ENCODE results near the gene CALCR.
"Not testable (repeated sequence)": the region's sequence is repeated elsewhere in the genome, so short reads cannot be mapped to it uniquely, and the experiment has no call there.

CALCR gene

DNA sequence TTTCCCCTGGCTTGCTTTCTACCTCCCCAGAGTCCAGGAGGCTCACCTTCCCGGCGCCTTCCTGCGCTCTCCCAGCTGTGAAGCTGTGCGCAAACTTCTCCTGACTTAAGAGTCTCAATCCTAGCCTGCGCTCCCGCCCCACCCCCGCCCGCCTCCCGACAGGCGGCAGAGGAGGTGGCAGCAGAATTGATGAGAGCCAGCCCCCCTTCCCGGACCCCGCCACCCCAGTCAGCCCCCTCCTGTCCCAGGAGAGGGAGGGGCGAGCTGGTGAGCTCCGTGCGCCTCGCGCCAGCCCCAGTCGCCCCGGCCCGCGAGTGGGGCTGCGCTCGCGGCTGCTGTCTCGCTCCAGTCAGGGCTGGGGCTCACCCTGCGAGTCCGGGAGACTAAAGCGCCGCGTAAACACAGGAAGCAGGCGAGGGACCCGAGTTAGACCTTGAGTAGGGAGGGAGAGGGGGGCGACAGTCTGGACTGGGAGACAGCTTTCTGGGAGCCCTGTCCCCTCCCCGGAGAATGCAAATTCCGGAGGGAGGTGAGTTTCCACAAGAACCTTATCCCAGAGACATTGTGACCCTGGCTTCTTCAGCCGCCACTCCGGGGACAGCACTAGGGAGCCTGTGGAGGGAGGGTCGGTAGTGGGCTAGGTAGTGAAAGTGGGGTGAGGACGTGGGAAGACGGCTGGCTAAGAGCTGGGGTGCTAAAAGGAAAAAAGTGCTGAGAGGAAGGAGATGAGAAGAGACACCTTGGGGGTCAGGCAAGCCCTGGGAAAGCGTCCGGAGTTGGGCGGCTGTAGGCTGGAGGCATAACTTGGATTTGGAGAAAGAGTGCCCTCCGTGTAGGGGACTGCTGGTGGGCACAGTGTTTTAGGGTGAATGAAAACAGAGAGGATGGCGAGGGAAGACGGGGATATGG, at the start of gene CALCR:
Gene CALCR, minus strand, starts transcription at position 79 of the 909 bp plus-strand sequence. CDS start 87,743 bp downstream, outside the sequence.
- H3K27me3 ChIP-seq (ENCODE audit: control insufficient read depth, insufficient read depth, low read length) = peaks cover 57% of the 10 kb centered on the region
- no peaks in the 10 kb centered on the region for H3K36me3 ChIP-seq (ENCODE audit: control insufficient read depth, insufficient read depth, low read length)
- no peaks in the 10 kb centered on the region for H3K9me3 ChIP-seq (ENCODE audit: control insufficient read depth, insufficient read depth, low read length)
- H3K4me3 ChIP-seq (ENCODE audit: low read depth, low read length) = peak within 1 kb of the TSS; percentile 80
- peak within 1 kb of the TSS; percentile 5 for H3K9ac ChIP-seq (ENCODE audit: low read depth, low read length)
- H3K4me1 ChIP-seq (ENCODE audit: control insufficient read depth, insufficient read depth, low read length) = peaks cover 2% of the 10 kb centered on the region

DNA sequence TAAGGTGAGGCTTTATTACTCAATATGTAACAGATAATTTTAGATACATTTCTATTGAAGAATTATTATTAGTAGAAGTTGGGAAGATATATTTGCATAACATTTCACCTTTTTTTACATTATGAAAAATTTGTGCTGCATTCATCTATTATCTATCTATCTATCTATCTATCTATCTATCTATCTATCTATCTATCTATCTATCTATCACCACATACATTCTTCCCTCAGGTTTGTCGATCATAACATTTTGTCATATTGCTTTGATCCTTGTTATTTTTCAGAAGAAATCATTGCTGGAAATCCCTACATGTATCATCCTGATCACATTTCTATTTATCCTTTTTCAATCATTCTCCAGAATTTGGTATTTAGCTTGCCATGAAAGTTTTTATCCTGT, 49.3 kb upstream of the CALCR start:
- no peak overlapping the region for H3K9ac ChIP-seq (ENCODE audit: low read depth, low read length)
- no peaks in the 10 kb centered on the region for H3K9me3 ChIP-seq (ENCODE audit: control insufficient read depth, insufficient read depth, low read length)
- no peaks in the 10 kb centered on the region for H3K36me3 ChIP-seq (ENCODE audit: control insufficient read depth, insufficient read depth, low read length)
- H3K27me3 ChIP-seq (ENCODE audit: control insufficient read depth, insufficient read depth, low read length) = no peaks in the 10 kb centered on the region
- H3K4me1 ChIP-seq (ENCODE audit: control insufficient read depth, insufficient read depth, low read length) = peaks cover 9% of the 10 kb centered on the region
- no peak overlapping the region for H3K4me3 ChIP-seq (ENCODE audit: low read depth, low read length)

DNA sequence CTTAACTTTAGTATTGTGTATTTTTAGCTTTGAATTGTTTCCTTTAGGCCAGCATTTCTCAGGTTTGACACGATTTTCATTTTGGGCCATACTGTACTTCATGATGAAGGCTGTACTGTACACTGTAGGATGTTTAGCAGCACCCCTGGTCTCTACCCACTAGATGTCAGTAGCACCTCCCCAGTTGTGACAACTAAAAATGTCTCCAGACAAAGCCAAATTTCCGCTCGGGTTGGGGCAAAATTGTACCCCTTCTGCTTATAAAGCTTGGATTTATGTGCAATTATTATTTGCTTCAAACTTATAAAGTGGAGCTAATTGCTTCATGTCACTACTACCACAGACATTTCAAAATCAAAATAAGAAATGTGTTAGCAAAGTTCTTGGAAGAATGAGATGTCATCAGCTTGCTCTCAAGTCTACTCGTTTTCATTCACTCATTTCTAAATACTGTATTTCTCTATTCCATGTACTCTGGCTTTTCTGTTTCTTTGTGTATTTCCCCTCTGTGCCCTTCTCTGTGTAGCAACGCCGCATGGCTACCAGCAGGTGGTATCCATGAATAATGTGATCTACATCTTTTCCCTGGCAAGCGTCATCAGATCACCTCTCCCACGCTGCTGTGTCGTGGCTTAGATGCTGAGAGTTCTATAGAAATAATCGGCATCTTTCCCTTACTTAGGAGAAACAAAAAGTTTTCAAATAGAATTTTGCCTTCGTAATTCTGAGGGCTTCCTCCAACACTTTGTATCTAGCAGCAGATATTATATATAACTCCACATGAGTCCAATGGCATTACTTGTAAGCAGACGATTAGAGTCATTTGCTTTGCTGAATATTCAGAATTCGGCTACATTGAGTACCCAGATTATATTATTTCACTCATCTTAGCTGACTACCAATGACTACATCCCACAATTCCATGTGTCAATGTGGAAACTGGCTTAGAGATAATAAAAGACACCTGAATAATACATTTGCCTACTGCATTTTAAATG, 47.8 kb upstream of the CALCR start:
- Histone ChIP-seq H3K9me3 (ENCODE audit: control insufficient read depth, insufficient read depth, low read length) (no peaks in the 10 kb centered on the region), H3K36me3 (ENCODE audit: control insufficient read depth, insufficient read depth, low read length) (no peaks in the 10 kb centered on the region), H3K27me3 (ENCODE audit: control insufficient read depth, insufficient read depth, low read length) (no peaks in the 10 kb centered on the region), H3K4me1 (ENCODE audit: control insufficient read depth, insufficient read depth, low read length) (peaks cover 9% of the 10 kb centered on the region), H3K9ac (ENCODE audit: low read depth, low read length) (no peak overlapping the region), H3K4me3 (ENCODE audit: low read depth, low read length) (no peak overlapping the region)

DNA sequence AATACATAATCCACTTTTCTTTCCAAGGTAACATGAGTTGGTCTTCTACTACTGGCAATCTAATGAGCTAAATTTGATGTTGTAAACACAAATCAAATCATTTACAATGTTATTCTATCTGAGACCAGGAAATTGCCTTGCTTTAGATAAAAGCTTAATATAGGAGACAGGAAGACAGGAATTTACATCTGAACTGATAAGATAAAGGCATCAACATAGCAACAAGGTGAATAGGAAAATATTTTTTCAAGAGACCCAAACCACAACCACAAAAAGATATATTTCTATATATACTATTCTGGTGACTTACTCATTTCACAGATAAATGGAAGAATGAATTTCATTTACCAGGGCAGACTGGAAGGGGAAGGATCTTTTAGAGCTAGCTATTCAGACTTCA, 46.3 kb upstream of the CALCR start:
- no peaks in the 10 kb centered on the region for H3K27me3 ChIP-seq (ENCODE audit: control insufficient read depth, insufficient read depth, low read length)

DNA sequence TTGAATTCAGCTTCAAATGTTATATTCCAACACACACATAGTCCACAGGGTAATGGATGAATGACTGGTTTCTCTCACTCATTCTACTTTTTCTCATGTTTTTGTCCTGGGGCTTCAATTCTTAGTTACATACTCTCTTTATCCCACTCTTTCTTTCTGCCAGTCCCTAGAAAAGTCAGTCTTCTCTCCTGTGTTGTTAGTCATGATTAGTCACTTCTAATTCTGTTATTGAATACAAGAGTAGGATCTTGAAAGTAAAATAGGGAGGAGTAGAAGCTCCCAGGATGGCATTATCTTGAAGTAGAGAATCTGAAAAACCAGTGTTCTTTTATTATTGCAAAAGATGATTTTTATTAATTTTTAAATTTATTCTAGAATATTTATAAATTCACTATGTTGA, 45.5 kb upstream of the CALCR start:
- H3K4me1 ChIP-seq (ENCODE audit: control insufficient read depth, insufficient read depth, low read length) = peaks cover 9% of the 10 kb centered on the region
- H3K4me3 ChIP-seq (ENCODE audit: low read depth, low read length) = no peak overlapping the region
- no peak overlapping the region for H3K9ac ChIP-seq (ENCODE audit: low read depth, low read length)
- H3K36me3 ChIP-seq (ENCODE audit: control insufficient read depth, insufficient read depth, low read length) = no peaks in the 10 kb centered on the region
- no peaks in the 10 kb centered on the region for H3K27me3 ChIP-seq (ENCODE audit: control insufficient read depth, insufficient read depth, low read length)
- no peaks in the 10 kb centered on the region for H3K9me3 ChIP-seq (ENCODE audit: control insufficient read depth, insufficient read depth, low read length)

More for the DNA sequence above, 46.3 kb upstream of the CALCR start:
- no peak overlapping the region for H3K9ac ChIP-seq (ENCODE audit: low read depth, low read length)
- H3K4me1 ChIP-seq (ENCODE audit: control insufficient read depth, insufficient read depth, low read length) = peaks cover 9% of the 10 kb centered on the region
- no peak overlapping the region for H3K4me3 ChIP-seq (ENCODE audit: low read depth, low read length)
- H3K9me3 ChIP-seq (ENCODE audit: control insufficient read depth, insufficient read depth, low read length) = no peaks in the 10 kb centered on the region
- H3K36me3 ChIP-seq (ENCODE audit: control insufficient read depth, insufficient read depth, low read length) = no peaks in the 10 kb centered on the region

DNA sequence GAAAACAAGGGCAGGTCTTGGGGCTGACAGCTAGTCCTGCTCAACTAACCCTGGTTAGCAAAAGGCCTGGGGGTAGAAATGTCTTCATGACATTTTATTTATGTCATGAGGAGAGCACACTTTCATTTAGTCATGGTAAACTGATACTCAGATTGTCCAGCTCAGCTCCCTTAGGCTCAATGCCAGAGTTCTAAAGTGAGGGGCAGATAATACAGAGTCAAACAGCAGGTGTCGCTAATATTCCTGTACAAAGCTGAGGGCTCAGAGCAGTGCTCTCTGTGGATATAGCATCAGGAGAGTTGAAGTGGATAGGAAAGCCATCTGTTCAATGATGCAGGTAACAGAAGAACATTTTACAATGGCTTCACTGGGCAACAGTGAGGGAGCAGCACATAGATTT, 26.8 kb upstream of the CALCR start:
- Histone ChIP-seq H3K4me3 (ENCODE audit: low read depth, low read length) (no peak overlapping the region), H3K9me3 (ENCODE audit: control insufficient read depth, insufficient read depth, low read length) (no peaks in the 10 kb centered on the region), H3K27me3 (ENCODE audit: control insufficient read depth, insufficient read depth, low read length) (no peaks in the 10 kb centered on the region), H3K9ac (ENCODE audit: low read depth, low read length) (no peak overlapping the region), H3K4me1 (ENCODE audit: control insufficient read depth, insufficient read depth, low read length) (no peaks in the 10 kb centered on the region), H3K36me3 (ENCODE audit: control insufficient read depth, insufficient read depth, low read length) (no peaks in the 10 kb centered on the region)

DNA sequence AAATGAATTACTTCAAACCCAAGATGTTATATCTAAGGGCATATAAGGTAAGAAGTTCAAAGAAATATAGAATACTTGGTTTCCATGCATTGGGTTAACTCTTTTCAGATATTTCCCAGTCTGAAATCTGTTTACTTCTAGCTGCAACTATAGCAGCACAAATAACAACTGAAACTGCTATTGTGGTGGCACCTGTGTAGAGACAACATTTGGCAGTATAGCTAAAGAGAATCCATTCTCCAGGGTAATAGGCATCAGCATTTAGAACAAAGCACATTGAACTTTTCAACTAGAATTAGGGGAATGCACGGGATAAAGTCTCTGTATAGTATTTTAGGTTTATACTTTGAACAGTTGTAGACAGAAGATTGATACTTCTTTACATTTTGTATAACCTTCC, 19.7 kb upstream of the CALCR start:
- H3K9ac ChIP-seq (ENCODE audit: low read depth, low read length) = no peak overlapping the region
- no peaks in the 10 kb centered on the region for H3K4me1 ChIP-seq (ENCODE audit: control insufficient read depth, insufficient read depth, low read length)
- no peaks in the 10 kb centered on the region for H3K36me3 ChIP-seq (ENCODE audit: control insufficient read depth, insufficient read depth, low read length)
- no peak overlapping the region for H3K4me3 ChIP-seq (ENCODE audit: low read depth, low read length)
- H3K9me3 ChIP-seq (ENCODE audit: control insufficient read depth, insufficient read depth, low read length) = no peaks in the 10 kb centered on the region
- H3K27me3 ChIP-seq (ENCODE audit: control insufficient read depth, insufficient read depth, low read length) = no peaks in the 10 kb centered on the region

DNA sequence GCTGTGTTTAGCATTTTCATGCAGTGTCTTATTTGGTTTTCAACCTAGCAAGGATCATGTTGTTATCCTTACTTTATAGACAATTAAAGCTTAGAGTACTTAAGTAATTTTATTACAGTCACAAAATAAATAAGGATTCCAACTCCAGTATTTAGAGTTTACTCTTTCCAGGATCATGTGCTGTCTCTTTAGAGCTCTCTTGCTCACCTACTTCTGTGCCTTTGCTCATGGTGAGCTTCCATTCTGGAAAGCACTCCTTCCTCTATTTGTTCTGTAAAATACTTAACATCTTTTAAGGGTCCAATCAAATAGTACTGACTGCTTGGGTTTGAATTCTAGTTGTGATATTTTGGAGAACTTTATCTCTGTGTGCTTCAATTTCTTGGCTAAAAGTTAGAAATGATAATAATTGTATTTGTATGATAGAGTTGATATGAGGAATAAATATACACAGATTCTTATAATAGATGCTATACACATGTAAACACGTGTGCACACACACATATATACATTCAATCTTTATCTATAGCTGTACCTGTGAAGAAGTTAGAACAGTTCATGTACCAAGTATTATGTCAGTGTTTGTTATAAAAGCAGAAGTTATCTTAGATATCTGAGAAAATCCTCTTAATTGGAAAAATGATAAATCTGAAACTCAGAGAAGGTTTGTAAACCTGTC, 18.2 kb upstream of the CALCR start:
- no peaks in the 10 kb centered on the region for H3K9me3 ChIP-seq (ENCODE audit: control insufficient read depth, insufficient read depth, low read length)
- no peaks in the 10 kb centered on the region for H3K4me1 ChIP-seq (ENCODE audit: control insufficient read depth, insufficient read depth, low read length)
- no peaks in the 10 kb centered on the region for H3K36me3 ChIP-seq (ENCODE audit: control insufficient read depth, insufficient read depth, low read length)
- H3K27me3 ChIP-seq (ENCODE audit: control insufficient read depth, insufficient read depth, low read length) = no peaks in the 10 kb centered on the region
- H3K4me3 ChIP-seq (ENCODE audit: low read depth, low read length) = peak overlapping the region; percentile 33
- no peak overlapping the region for H3K9ac ChIP-seq (ENCODE audit: low read depth, low read length)

DNA sequence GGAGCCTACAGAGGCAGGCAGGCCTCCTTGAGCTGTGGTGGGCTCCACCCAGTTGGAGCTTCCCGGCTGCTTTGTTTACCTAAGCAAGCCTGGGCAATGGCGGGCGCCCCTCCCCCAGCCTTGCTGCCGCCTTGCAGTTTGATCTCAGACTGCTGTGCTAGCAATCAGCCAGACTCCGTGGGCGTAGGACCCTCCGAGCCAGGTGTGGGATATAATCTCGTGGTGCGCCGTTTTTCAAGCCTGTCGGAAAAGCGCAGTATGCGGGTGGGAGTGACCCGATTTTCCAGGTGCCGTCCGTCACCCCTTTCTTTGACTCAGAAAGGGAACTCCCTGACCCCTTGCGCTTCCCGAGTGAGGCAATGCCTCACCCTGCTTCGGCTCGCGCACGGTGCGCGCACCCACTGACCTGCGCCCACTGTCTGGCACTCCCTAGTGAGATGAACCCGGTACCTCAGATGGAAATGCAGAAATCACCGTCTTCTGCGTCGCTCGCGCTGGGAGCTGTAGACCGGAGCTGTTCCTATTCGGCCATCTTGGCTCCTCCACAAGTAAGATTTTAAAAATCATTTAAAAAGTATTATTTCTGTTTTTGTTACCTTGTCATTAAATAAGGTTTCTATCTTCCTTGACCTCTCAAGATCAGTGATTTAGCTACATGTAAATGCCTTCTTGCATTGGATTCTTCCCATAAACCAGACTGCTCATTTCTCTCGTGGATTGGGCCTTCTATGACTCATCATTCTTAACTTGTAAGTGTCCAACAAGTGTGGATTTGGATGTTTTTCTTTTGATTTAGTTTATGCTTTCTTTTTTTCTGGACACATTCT, 16.9 kb upstream of the CALCR start:
- not testable (repeated sequence) for H3K9me3 ChIP-seq (ENCODE audit: control insufficient read depth, insufficient read depth, low read length); H3K4me1 ChIP-seq (ENCODE audit: control insufficient read depth, insufficient read depth, low read length); H3K36me3 ChIP-seq (ENCODE audit: control insufficient read depth, insufficient read depth, low read length); H3K27me3 ChIP-seq (ENCODE audit: control insufficient read depth, insufficient read depth, low read length); H3K9ac ChIP-seq (ENCODE audit: low read depth, low read length)
- peak overlapping the region; percentile 33 for H3K4me3 ChIP-seq (ENCODE audit: low read depth, low read length)

DNA sequence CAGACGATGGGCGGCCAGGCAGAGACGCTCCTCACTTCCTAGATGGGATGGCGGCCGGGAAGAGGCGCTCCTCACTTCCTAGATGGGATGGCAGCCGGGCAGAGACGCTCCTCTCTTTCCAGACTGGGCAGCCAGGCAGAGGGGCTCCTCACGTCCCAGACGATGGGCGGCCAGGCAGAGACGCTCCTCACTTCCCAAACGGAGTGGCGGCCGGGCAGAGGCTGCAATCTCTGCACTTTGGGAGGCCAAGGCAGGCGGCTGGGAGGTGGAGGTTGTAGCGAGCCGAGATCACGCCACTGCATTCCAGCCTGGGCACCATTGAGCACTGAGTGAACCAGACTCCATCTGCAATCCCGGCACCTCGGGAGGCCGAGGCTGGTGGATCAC, 11.9 kb upstream of the CALCR start:
- not testable (repeated sequence) for H3K4me3 ChIP-seq (ENCODE audit: low read depth, low read length); H3K36me3 ChIP-seq (ENCODE audit: control insufficient read depth, insufficient read depth, low read length); H3K9ac ChIP-seq (ENCODE audit: low read depth, low read length); H3K27me3 ChIP-seq (ENCODE audit: control insufficient read depth, insufficient read depth, low read length); H3K4me1 ChIP-seq (ENCODE audit: control insufficient read depth, insufficient read depth, low read length); H3K9me3 ChIP-seq (ENCODE audit: control insufficient read depth, insufficient read depth, low read length)

Data from iPS-15b (cell line).